ENCODE measurements around the gene PFAS.

PFAS gene

DNA sequence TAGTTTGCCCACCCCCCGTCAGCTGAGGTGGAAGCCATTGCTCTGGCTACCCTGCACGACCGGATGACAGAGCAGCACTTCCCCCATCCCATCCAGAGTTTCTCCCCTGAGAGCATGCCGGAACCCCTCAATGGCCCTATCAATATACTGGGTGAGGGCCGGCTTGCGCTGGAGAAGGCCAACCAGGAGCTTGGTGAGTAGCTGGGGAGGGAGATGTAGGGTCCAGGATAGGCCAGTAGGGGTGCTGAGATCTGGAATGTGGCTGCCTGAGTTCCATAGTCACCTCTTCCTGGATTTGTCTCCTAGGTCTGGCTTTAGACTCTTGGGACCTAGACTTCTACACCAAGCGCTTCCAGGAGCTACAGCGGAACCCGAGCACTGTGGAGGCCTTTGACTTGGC, 6.4 kb downstream of the PFAS start:
- H3K9me3 ChIP-seq (ENCODE audit: control insufficient read depth, insufficient read depth, low read length) = no peaks in the 10 kb centered on the region
- H3K27me3 ChIP-seq (ENCODE audit: control insufficient read depth, insufficient read depth, low read length) = no peaks in the 10 kb centered on the region
- H3K4me1 ChIP-seq (ENCODE audit: control insufficient read depth, insufficient read depth, low read length) = 0 out of 2 replicates have a peak, but pooled peaks cover under 1% of the 10 kb centered on the region
- H3K4me3 ChIP-seq (ENCODE audit: low read depth, low read length) = no peak overlapping the region
- H3K9ac ChIP-seq (ENCODE audit: low read depth, low read length) = no peak overlapping the region
- peaks cover 72% of the 10 kb centered on the region for H3K36me3 ChIP-seq (ENCODE audit: control insufficient read depth, insufficient read depth, low read length)
- no peak overlapping the region for H3K27ac ChIP-seq (ENCODE audit: low read depth, low read length)

DNA sequence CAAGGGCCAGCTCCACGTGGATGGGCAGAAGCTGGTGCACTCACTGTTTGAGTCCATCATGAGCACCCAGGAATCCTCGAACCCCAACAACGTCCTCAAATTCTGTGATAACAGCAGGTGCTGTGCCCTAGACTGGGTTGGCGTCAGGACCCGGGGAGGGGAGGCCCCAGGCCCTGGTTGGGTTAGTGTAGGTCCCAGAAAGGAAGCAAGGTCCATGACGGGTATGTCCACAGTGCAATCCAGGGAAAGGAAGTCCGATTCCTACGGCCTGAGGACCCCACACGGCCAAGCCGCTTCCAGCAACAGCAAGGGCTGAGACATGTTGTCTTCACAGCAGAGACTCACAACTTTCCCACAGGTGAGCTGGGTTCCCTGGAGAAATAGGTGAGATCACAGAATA, 7.2 kb downstream of the PFAS start:
- peaks cover 80% of the 10 kb centered on the region for H3K36me3 ChIP-seq (ENCODE audit: control insufficient read depth, insufficient read depth, low read length)
- H3K27ac ChIP-seq (ENCODE audit: low read depth, low read length) = no peak overlapping the region

GRCh38 chr17:8256691-8257090, 7.6 kb downstream of the PFAS start:
- no peaks in the 10 kb centered on the region for H3K4me1 ChIP-seq (ENCODE audit: control insufficient read depth, insufficient read depth, low read length)
- H3K9ac ChIP-seq (ENCODE audit: low read depth, low read length) = no peak overlapping the region
- H3K27me3 ChIP-seq (ENCODE audit: control insufficient read depth, insufficient read depth, low read length) = no peaks in the 10 kb centered on the region
- H3K36me3 ChIP-seq (ENCODE audit: control insufficient read depth, insufficient read depth, low read length) = peaks cover 84% of the 10 kb centered on the region
- no peak overlapping the region for H3K27ac ChIP-seq (ENCODE audit: low read depth, low read length)
- H3K9me3 ChIP-seq (ENCODE audit: control insufficient read depth, insufficient read depth, low read length) = no peaks in the 10 kb centered on the region
- no peak overlapping the region for H3K4me3 ChIP-seq (ENCODE audit: low read depth, low read length)

More for the DNA sequence above, 7.2 kb downstream of the PFAS start:
- Histone ChIP-seq H3K4me3 (ENCODE audit: low read depth, low read length) (no peak overlapping the region), H3K9ac (ENCODE audit: low read depth, low read length) (no peak overlapping the region), H3K27me3 (ENCODE audit: control insufficient read depth, insufficient read depth, low read length) (no peaks in the 10 kb centered on the region), H3K4me1 (ENCODE audit: control insufficient read depth, insufficient read depth, low read length) (no peaks in the 10 kb centered on the region), H3K9me3 (ENCODE audit: control insufficient read depth, insufficient read depth, low read length) (no peaks in the 10 kb centered on the region)

GRCh38 chr17:8257801-8258200, 8.7 kb downstream of the PFAS start:
- Histone ChIP-seq H3K9ac (ENCODE audit: low read depth, low read length) (no peak overlapping the region), H3K36me3 (ENCODE audit: control insufficient read depth, insufficient read depth, low read length) (peaks cover 91% of the 10 kb centered on the region), H3K4me1 (ENCODE audit: control insufficient read depth, insufficient read depth, low read length) (no peaks in the 10 kb centered on the region), H3K4me3 (ENCODE audit: low read depth, low read length) (no peak overlapping the region), H3K9me3 (ENCODE audit: control insufficient read depth, insufficient read depth, low read length) (no peaks in the 10 kb centered on the region), H3K27ac (ENCODE audit: low read depth, low read length) (no peak overlapping the region), H3K27me3 (ENCODE audit: control insufficient read depth, insufficient read depth, low read length) (no peaks in the 10 kb centered on the region)

DNA sequence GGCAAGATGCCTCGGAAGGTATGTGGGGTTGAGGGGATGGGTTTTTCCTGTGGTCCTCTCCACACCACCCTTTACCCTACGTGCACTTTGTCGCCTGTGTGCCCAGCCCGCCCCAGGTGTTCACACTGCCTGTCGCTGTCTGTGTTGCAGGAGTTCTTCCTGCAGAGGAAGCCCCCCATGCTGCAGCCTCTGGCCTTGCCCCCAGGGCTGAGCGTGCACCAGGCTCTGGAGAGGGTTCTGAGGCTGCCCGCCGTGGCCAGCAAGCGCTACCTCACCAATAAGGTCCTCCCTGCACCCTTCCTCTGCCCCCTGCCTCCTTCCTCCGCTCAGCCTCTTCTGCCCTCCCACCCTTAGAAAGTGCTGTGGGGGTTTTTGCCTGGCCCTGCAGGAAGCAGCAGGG, 15.2 kb downstream of the PFAS start:
- H3K27me3 ChIP-seq (ENCODE audit: control insufficient read depth, insufficient read depth, low read length) = no peaks in the 10 kb centered on the region
- H3K9me3 ChIP-seq (ENCODE audit: control insufficient read depth, insufficient read depth, low read length) = no peaks in the 10 kb centered on the region
- H3K27ac ChIP-seq (ENCODE audit: low read depth, low read length) = no peak overlapping the region
- H3K4me1 ChIP-seq (ENCODE audit: control insufficient read depth, insufficient read depth, low read length) = no peaks in the 10 kb centered on the region
- peaks cover 93% of the 10 kb centered on the region for H3K36me3 ChIP-seq (ENCODE audit: control insufficient read depth, insufficient read depth, low read length)
- H3K4me3 ChIP-seq (ENCODE audit: low read depth, low read length) = no peak overlapping the region
- H3K9ac ChIP-seq (ENCODE audit: low read depth, low read length) = no peak overlapping the region

- Histone ChIP-seq H3K4me3 (ENCODE audit: low read depth, low read length) (no peak overlapping the region), H3K27ac (ENCODE audit: low read depth, low read length) (no peak overlapping the region), H3K36me3 (ENCODE audit: control insufficient read depth, insufficient read depth, low read length) (peaks cover 94% of the 10 kb centered on the region), H3K27me3 (ENCODE audit: control insufficient read depth, insufficient read depth, low read length) (no peaks in the 10 kb centered on the region), H3K9me3 (ENCODE audit: control insufficient read depth, insufficient read depth, low read length) (no peaks in the 10 kb centered on the region), H3K4me1 (ENCODE audit: control insufficient read depth, insufficient read depth, low read length) (no peaks in the 10 kb centered on the region), H3K9ac (ENCODE audit: low read depth, low read length) (no peak overlapping the region)
These were observed 15.9 kb downstream of the PFAS start for GRCh38 chr17:8264836-8265542.

GRCh38 chr17:8266648-8267479, 17.8 kb downstream of the PFAS start:
- Histone ChIP-seq H3K4me1 (ENCODE audit: control insufficient read depth, insufficient read depth, low read length) (no peaks in the 10 kb centered on the region), H3K9me3 (ENCODE audit: control insufficient read depth, insufficient read depth, low read length) (no peaks in the 10 kb centered on the region), H3K27me3 (ENCODE audit: control insufficient read depth, insufficient read depth, low read length) (no peaks in the 10 kb centered on the region), H3K36me3 (ENCODE audit: control insufficient read depth, insufficient read depth, low read length) (peaks cover 89% of the 10 kb centered on the region), H3K27ac (ENCODE audit: low read depth, low read length) (no peak overlapping the region), H3K4me3 (ENCODE audit: low read depth, low read length) (no peak overlapping the region), H3K9ac (ENCODE audit: low read depth, low read length) (no peak overlapping the region)

DNA sequence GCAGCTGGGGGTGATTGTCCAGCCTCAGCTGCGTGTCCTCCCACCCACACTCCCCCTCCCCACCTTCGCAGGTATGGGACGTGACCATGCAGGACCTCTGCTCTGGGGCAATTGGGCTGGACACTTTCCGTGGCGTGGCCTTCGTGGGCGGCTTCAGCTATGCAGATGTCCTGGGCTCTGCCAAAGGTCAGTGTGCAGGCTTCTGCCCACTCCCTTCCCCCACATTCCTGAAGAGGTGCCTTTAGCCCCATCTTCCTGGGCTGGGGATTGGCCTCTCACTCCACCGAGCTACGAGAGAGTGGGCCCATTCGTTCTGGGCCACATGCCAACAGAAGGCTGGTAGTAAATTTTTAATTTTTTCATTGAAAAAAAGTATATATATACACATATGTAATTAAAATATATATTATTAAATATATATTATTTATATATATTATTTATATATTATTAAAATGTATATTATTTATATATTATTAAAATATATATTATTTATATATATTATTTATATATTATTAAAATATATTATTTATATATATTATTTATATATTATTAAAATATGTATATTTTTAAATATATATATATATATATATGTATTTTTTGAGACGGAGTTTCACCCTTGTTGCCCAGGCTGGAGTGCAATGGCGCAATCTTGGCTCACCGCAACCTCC, 18.5 kb downstream of the PFAS start:
- Histone ChIP-seq H3K4me3 (ENCODE audit: low read depth, low read length) (no peak overlapping the region), H3K9ac (ENCODE audit: low read depth, low read length) (no peak overlapping the region), H3K27me3 (ENCODE audit: control insufficient read depth, insufficient read depth, low read length) (no peaks in the 10 kb centered on the region), H3K27ac (ENCODE audit: low read depth, low read length) (no peak overlapping the region), H3K4me1 (ENCODE audit: control insufficient read depth, insufficient read depth, low read length) (no peaks in the 10 kb centered on the region), H3K9me3 (ENCODE audit: control insufficient read depth, insufficient read depth, low read length) (no peaks in the 10 kb centered on the region), H3K36me3 (ENCODE audit: control insufficient read depth, insufficient read depth, low read length) (peaks cover 82% of the 10 kb centered on the region)

DNA sequence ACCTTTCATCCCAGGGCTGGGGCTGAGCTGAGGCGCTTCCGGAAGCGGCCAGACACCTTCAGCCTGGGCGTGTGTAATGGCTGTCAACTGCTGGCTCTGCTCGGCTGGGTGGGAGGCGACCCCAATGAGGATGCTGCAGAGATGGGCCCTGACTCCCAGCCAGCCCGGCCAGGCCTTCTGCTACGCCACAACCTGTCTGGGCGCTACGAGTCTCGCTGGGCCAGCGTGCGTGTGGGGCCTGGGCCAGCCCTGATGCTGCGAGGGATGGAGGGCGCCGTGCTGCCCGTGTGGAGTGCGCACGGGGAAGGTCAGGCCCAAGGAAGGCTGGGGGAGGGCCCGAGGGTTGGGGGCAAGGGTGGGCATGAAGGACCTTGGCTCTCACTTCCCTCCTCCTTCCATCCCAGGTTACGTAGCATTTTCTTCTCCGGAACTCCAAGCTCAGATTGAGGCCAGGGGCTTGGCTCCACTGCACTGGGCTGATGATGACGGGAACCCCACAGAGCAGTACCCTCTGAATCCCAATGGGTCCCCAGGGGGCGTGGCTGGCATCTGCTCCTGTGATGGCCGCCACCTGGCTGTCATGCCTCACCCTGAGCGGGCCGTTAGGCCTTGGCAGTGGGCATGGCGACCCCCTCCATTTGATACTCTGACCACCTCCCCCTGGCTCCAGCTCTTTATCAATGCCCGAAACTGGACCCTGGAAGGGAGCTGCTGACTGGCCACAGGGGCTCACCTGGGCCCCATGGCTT, 19.6 kb downstream of the PFAS start:
- Histone ChIP-seq H3K27ac (ENCODE audit: low read depth, low read length) (no peak overlapping the region), H3K4me1 (ENCODE audit: control insufficient read depth, insufficient read depth, low read length) (no peaks in the 10 kb centered on the region), H3K27me3 (ENCODE audit: control insufficient read depth, insufficient read depth, low read length) (no peaks in the 10 kb centered on the region), H3K9me3 (ENCODE audit: control insufficient read depth, insufficient read depth, low read length) (no peaks in the 10 kb centered on the region), H3K9ac (ENCODE audit: low read depth, low read length) (no peak overlapping the region), H3K36me3 (ENCODE audit: control insufficient read depth, insufficient read depth, low read length) (peaks cover 71% of the 10 kb centered on the region), H3K4me3 (ENCODE audit: low read depth, low read length) (no peak overlapping the region)

GRCh38 chr17:8272421-8272820, 23.3 kb downstream of the PFAS start:
- Histone ChIP-seq H3K27ac (ENCODE audit: low read depth, low read length) (no peak overlapping the region), H3K9me3 (ENCODE audit: control insufficient read depth, insufficient read depth, low read length) (no peaks in the 10 kb centered on the region), H3K4me3 (ENCODE audit: low read depth, low read length) (no peak overlapping the region), H3K27me3 (ENCODE audit: control insufficient read depth, insufficient read depth, low read length) (no peaks in the 10 kb centered on the region), H3K9ac (ENCODE audit: low read depth, low read length) (no peak overlapping the region), H3K4me1 (ENCODE audit: control insufficient read depth, insufficient read depth, low read length) (no peaks in the 10 kb centered on the region), H3K36me3 (ENCODE audit: control insufficient read depth, insufficient read depth, low read length) (peaks cover 34% of the 10 kb centered on the region)

Data from HUES48 (cell line).